Mononuclear cell (primary cell): ENCODE measurements around the gene RFX7. TPM values are rescaled to one million over a fixed set of nuclear protein-coding genes. Genes with fewer than 3 reads are reported as not detected.

Experiments used
- H3K27me3 ChIP-seq: 2 replicates; pipeline ENCODE4 v1.6.0; 2011; ENCODE audit warnings: low read length, control low read depth; ENCODE audit not compliant: insufficient read depth
- H3K4me1 ChIP-seq: 2 replicates; pipeline ENCODE4 v1.5.1; 2011; ENCODE audit warnings: mild to moderate bottlenecking, low read length, control low read depth; ENCODE audit not compliant: insufficient read depth
- H3K4me3 ChIP-seq: 2 replicates; pipeline ENCODE4 v1.5.1; 2011; ENCODE audit warnings: mild to moderate bottlenecking, low read length, moderate library complexity
- H3K9me3 ChIP-seq: 2 replicates; pipeline ENCODE4 v1.5.1; 2011; ENCODE audit warnings: low read depth, mild to moderate bottlenecking, control low read depth, low read length
- total RNA-seq: library from RNA; depleted of rRNA; stranded (reverse); fragments of >200 nt; gene quantifications from one replicate; pipeline ENCODE4 v1.2.3, GENCODE V29; 2012

Gene RFX7
- total RNA-seq, 1 donor: 15.5 TPM

GRCh38 chr15:56082263-56082761, 161.4 kb downstream of the RFX7 start:
- Histone ChIP-seq H3K27me3 (no peaks in the 10 kb centered on the region), H3K9me3 (no peaks in the 10 kb centered on the region), H3K4me1 (peaks cover 14% of the 10 kb centered on the region), H3K4me3 (no peak overlapping the region)

GRCh38 chr15:56077081-56077480, 166.6 kb downstream of the RFX7 start:
- H3K27me3 ChIP-seq: no peaks in the 10 kb centered on the region

GRCh38 chr15:56076640-56077039, 167.0 kb downstream of the RFX7 start:
- H3K4me3 ChIP-seq: no peak overlapping the region
- H3K27me3 ChIP-seq: no peaks in the 10 kb centered on the region
- H3K9me3 ChIP-seq: no peaks in the 10 kb centered on the region
- no peaks in the 10 kb centered on the region for H3K4me1 ChIP-seq

More at GRCh38 chr15:56077081-56077480, 166.6 kb downstream of the RFX7 start:
- no peak overlapping the region for H3K4me3 ChIP-seq
- H3K4me1 ChIP-seq: no peaks in the 10 kb centered on the region
- no peaks in the 10 kb centered on the region for H3K9me3 ChIP-seq

GRCh38 chr15:56074481-56075265, 169.0 kb downstream of the RFX7 start:
- Histone ChIP-seq H3K27me3 (no peaks in the 10 kb centered on the region), H3K9me3 (no peaks in the 10 kb centered on the region)

GRCh38 chr15:56064152-56064551, 179.5 kb downstream of the RFX7 start:
- no peaks in the 10 kb centered on the region for H3K9me3 ChIP-seq
- H3K27me3 ChIP-seq: no peaks in the 10 kb centered on the region
- no peaks in the 10 kb centered on the region for H3K4me1 ChIP-seq
- no peak overlapping the region for H3K4me3 ChIP-seq

More at GRCh38 chr15:56074481-56075265, 169.0 kb downstream of the RFX7 start:
- Histone ChIP-seq H3K4me1 (no peaks in the 10 kb centered on the region), H3K4me3 (no peak overlapping the region)

- H3K4me1 ChIP-seq: no peaks in the 10 kb centered on the region
- H3K27me3 ChIP-seq: no peaks in the 10 kb centered on the region
- H3K4me3 ChIP-seq: no peak overlapping the region
- no peaks in the 10 kb centered on the region for H3K9me3 ChIP-seq
Measured at GRCh38 chr15:56059716-56060115, 184.0 kb downstream of the RFX7 start.

- Histone ChIP-seq H3K27me3 (no peaks in the 10 kb centered on the region), H3K4me3 (no peak overlapping the region), H3K4me1 (no peaks in the 10 kb centered on the region), H3K9me3 (no peaks in the 10 kb centered on the region)
Measured at GRCh38 chr15:56058986-56059385, 184.7 kb downstream of the RFX7 start.

GRCh38 chr15:56056626-56057025, 187.1 kb downstream of the RFX7 start:
- H3K9me3 ChIP-seq: no peaks in the 10 kb centered on the region
- no peaks in the 10 kb centered on the region for H3K4me1 ChIP-seq
- no peak overlapping the region for H3K4me3 ChIP-seq
- no peaks in the 10 kb centered on the region for H3K27me3 ChIP-seq

- H3K9me3 ChIP-seq: no peaks in the 10 kb centered on the region
- H3K4me1 ChIP-seq: no peaks in the 10 kb centered on the region
Measured at GRCh38 chr15:56053046-56053400, 190.7 kb downstream of the RFX7 start.

GRCh38 chr15:56052395-56053045, 191.2 kb downstream of the RFX7 start:
- H3K27me3 ChIP-seq: no peaks in the 10 kb centered on the region
- no peaks in the 10 kb centered on the region for H3K4me1 ChIP-seq
- H3K9me3 ChIP-seq: no peaks in the 10 kb centered on the region
- H3K4me3 ChIP-seq: no peak overlapping the region

More at GRCh38 chr15:56053046-56053400, 190.7 kb downstream of the RFX7 start:
- no peak overlapping the region for H3K4me3 ChIP-seq
- H3K27me3 ChIP-seq: no peaks in the 10 kb centered on the region

GRCh38 chr15:56051676-56052075, 192.0 kb downstream of the RFX7 start:
- no peaks in the 10 kb centered on the region for H3K9me3 ChIP-seq
- H3K4me3 ChIP-seq: no peak overlapping the region
- H3K27me3 ChIP-seq: no peaks in the 10 kb centered on the region
- H3K4me1 ChIP-seq: no peaks in the 10 kb centered on the region

- Histone ChIP-seq H3K27me3 (no peaks in the 10 kb centered on the region), H3K4me1 (no peaks in the 10 kb centered on the region), H3K4me3 (no peak overlapping the region), H3K9me3 (no peaks in the 10 kb centered on the region)
Measured at GRCh38 chr15:56049577-56049976, 194.1 kb downstream of the RFX7 start.

- no peak overlapping the region for H3K4me3 ChIP-seq
- H3K27me3 ChIP-seq: no peaks in the 10 kb centered on the region
- H3K4me1 ChIP-seq: peaks cover 6% of the 10 kb centered on the region
- no peaks in the 10 kb centered on the region for H3K9me3 ChIP-seq
Measured at GRCh38 chr15:56047354-56047753, 196.3 kb downstream of the RFX7 start.

- H3K9me3 ChIP-seq: no peaks in the 10 kb centered on the region
- peaks cover 6% of the 10 kb centered on the region for H3K4me1 ChIP-seq
- H3K4me3 ChIP-seq: no peak overlapping the region
Measured at GRCh38 chr15:56045068-56045748, 198.5 kb downstream of the RFX7 start.

More at GRCh38 chr15:56045068-56045748, 198.5 kb downstream of the RFX7 start:
- H3K27me3 ChIP-seq: no peaks in the 10 kb centered on the region
